GM18526 (cell line): ENCODE measurements around the gene ALOXE3.
A peak's percentile ranks its signal among the peaks of the same experiment; 100 is the strongest.

ENCODE experiments used
- POLR2A ChIP-seq: IDR thresholded peaks from 3 replicates; pipeline ENCODE4 v1.6.1; 2011; ENCODE audit not compliant: insufficient read length; ENCODE audit errors: extremely low read depth

Gene ALOXE3

GRCh38 chr17:8158267-8159031, 40.1 kb upstream of the ALOXE3 start:
- no peak for TF ChIP-seq POLR2A

- peak; percentile 65 for TF ChIP-seq POLR2A
These were observed 38.1 kb upstream of the ALOXE3 start for GRCh38 chr17:8156246-8156992.

- no peak for TF ChIP-seq POLR2A
These were observed 37.6 kb upstream of the ALOXE3 start for GRCh38 chr17:8155996-8156245.

DNA sequence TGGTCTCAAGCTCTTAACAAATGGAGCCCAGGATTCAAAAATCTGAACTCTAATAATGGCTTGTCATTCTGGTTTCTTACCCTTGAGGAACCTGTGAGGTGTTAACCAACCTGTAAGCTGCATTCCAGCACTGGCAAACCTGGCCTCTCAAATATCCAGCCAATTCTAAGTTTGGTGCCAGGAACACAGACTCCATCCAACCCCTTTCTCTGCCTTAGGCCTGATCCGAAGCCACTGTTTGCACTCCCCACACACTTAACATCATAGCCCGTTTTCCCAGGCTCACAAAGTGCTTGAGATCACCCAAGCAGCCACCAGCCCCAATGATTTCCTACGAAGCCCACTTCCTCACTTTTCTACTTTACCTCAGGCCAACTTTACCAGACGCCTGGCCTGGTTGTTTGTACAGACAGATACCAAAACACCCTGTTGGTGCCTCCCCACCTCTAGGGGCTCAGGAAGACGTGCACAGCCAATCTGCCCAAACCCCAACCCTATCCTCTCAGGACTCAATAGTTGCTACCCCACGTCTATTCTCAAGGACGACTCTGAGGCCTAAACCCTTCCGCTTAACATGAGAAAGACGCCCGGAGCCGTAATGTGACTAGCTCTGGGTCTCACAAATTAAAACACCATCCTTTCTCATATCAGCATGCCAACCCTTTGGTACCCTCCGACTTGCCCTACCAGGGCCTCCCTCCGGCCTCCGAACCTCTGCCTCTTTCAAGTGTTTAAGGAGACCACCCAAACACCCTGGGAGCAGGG, 37.1 kb upstream of the ALOXE3 start:
- TF ChIP-seq POLR2A = no peak

DNA sequence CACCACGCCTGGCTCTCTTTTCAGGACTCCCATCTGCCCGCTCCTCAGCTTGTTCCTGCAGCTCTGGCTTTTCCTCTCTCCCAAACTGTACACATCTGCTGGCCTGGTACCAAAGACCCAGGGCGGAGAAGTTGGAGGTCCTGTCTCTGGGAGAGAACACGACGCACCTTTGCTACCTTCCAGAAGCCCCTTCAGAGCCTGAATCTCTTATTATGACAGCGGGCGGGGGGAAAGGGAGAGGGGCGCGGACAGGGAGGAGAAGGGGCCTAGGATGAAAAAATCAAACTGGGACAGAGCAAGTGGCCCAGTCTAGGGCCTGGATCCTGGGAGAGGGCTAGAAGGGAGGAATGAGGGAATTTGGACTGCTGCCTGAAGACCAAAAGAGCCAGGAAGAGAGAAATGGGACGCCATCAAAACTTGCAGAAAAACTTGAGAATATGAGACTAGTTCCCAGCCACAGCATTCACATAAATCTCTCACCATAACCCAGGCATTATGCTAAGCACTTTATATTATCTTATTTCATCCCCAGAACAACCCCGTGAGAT, 36.4 kb upstream of the ALOXE3 start:
- no peak for TF ChIP-seq POLR2A

- TF ChIP-seq POLR2A = peak; percentile 35
These were observed 35.8 kb upstream of the ALOXE3 start for GRCh38 chr17:8153957-8154607.

DNA sequence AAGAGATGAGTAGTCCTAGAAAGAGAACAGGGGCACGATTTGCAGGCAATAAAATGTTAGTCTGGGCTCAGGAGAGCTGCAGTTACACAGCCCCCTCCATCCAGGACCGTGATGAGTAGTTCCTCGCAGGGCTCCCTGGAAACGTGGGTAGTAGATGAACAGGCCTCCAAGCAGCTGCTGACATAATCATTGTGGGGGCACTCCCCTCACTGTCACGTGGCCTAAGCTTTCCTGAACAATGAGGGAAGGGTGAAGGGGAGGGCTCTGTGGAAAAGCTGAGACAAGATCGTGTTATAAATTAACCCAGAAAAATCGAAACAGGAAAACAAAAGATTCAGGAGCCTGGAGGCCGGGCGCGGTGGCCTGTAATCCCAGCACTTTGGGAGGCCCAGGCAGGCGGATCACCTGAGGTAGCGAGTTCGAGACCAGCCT, 35.2 kb upstream of the ALOXE3 start:
- TF ChIP-seq POLR2A = no peak

DNA sequence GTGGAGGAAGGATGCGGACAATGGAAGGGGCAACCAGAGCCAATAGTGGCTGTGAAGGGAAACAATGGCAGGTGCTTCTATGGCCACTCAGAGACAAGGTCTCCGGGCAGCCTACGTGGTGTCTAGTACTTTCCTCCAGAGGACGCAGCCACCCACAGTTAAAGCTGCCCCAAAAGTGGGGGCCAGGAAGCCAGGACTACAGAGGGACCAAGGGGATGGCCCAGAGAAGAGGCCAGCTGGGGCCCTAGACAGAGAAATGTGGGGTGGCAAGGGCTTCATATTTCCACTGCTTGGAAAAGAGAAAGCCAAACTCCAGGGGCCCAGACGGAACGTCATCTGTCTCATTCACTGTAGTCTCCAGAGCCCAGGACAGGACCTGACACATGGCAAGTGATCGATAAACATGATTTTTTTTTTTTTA, 34.7 kb upstream of the ALOXE3 start:
- TF ChIP-seq POLR2A = no peak

- TF ChIP-seq POLR2A = peak; percentile 63
These were observed 33.9 kb upstream of the ALOXE3 start, which contains the start of gene PER1 for GRCh38 chr17:8152112-8152775. PER1 (minus strand) TSS chr17:8152404; CDS start chr17:8150706, 1,698 bp downstream.

- TF ChIP-seq POLR2A = no peak
These were observed 33.4 kb upstream of the ALOXE3 start for GRCh38 chr17:8151641-8152111.

GRCh38 chr17:8151120-8151640, 32.9 kb upstream of the ALOXE3 start:
- TF ChIP-seq POLR2A = peak; percentile 18

- TF ChIP-seq POLR2A = no peak
These were observed 32.1 kb upstream of the ALOXE3 start for GRCh38 chr17:8150194-8151119.
